HG02610 (cell line): Measurements from ENCODE around the gene TPCN1.

ENCODE experiments used
- ATAC-seq: cut with Tn5 transposase; IDR thresholded peaks from one replicate; pipeline ENCODE4 v1.9.1; 2021; ENCODE audit warnings: mild to moderate bottlenecking, moderate library complexity; ENCODE audit not compliant: unreplicated experiment

TPCN1 gene

DNA sequence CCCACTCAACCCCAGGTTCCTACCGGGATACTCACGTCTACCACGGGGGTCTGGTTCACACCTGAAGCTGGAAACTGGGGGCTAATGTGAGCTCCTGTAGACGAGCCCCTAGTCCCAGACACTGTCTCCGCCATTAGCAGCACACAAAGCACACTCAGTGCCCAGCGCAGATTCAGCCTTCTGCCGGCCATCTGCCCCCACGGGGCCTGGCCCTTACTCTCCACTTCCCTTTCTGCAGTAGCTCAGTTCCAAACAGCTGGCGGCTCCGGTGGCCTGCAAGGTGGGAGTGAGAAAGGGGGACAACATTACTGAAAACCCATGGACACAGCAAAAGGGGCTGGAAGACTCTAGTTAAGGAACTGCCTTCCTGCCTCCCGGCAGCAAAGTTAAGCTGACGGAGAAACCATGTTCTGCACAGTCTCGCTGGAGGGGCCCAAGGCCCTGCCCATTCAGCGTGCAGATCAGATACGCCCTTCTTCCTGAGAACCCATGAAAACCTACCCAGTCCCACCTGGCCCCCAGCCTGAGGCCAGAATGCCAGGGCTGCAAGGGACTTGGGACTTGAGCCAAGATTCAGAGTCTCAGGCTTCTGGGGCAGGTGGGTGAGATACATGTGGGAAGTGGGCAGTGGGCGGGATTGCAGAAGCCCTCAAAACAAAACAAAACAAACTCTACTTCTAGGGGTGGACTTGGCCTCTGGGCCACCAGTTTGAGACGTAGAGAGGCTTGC lies 111.6 kb downstream of the TPCN1 start:
- ATAC-seq, result no peak

DNA sequence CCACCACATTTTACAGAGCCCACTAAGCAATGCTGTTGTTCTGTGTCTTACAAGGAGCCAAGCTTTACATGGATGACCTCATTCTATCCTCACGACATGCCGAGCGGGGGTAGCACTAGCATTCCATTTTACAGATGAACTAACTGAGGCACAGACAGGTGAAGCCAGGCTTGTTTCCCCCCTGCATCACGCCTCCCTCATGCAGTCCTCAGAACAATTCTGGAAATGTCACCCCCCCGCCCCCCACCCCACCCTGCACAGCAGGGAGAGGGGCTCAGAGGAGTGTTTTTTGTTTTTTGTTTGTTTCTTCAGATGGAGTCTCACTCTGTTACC lies 112.1 kb downstream of the TPCN1 start:
- ATAC-seq, result no peak

DNA sequence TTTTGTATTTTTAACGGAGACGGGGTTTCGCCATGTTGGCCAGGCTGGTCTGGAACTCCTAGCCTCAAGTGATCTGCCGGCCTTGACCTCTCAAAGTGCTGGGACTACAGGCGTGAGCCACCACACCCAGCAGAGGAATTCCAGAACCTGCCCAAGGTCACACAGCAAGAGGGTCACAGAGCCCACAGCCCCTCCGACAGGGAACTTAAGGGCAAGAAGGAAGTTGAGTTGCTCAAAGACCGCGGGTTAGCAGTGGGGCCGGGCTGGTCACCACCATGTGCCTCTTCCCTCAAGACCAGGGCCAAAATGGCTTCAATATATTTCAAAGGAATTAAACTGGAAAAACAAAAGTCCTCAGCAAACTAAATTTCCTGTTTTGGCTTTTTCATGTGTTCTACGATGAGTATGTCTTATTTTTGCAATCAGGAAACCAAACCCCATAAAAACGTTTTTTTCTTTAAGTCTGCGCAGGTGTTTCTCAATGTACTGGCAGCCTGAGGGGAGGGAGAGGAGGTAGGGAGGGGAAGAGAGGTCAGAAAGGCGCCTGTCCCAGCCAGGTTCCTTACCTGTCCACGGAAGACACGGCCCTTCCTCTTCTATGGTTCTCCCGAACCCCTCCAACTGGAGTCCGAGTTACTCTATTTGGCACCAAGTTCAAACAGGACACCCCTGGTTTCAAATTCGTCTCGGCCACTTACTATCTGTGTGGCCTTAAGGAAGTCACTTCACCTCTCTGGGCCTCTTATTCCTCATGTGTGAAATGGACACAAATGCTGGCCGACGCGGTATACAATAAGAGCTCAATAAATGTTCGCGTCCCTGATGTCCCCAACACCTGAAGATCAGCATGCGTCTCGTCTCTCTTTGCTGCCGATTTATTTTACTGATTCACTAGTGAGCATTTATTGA lies 112.9 kb downstream of the TPCN1 start:
- ATAC-seq, result no peak

- ATAC-seq, result peak; percentile 96
Observed at GRCh38 chr12:113334786-113335539, 113.7 kb downstream of the TPCN1 start, which contains the start of gene SLC8B1. Gene SLC8B1 (minus strand): TSS chr12:113335109. CDS start chr12:113332878, 2,231 bp downstream.

GRCh38 chr12:113339540-113339939 lies 118.3 kb downstream of the TPCN1 start:
- no peak for ATAC-seq

DNA sequence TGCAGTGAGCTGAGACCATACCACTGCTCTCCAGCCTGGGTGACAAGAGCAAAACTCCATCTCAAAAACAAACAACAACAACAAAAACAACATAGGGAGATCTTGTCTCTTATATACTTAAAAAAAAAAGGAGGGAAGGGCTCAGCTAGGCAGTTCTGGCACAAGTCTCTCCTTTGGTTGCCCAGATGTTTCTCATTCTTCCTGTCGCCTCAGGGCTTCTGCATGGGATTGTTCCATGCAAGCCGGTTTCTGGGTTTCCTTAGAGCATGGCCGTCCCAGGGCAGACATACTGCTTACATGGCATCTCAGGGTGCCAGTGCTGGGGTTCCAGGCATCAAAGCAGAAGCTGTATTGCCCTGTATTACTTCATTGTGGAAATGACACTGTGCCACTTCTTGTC lies 118.8 kb downstream of the TPCN1 start:
- ATAC-seq, result no peak

DNA sequence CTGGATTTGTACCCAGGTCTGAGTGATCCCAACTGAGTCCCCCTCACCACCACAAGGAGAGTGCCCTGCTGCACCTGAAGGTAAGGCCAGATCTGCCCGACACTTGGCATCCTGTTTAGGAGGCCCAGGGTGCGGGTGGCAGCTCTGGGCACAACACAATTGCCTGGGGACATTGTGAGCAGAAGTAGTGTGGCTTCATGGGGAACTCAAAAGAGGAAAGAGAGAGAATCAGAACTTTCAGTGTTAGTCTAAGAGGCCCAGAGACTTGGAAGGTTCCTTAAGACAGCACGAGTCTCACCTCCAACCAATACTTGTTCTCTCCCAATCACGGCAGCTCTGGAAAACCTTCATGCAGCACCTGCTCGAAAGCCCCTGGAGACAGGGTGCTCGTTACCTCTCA lies 120.3 kb downstream of the TPCN1 start:
- ATAC-seq, result no peak

GRCh38 chr12:113345318-113345717 lies 124.1 kb downstream of the TPCN1 start:
- ATAC-seq, result no peak

DNA sequence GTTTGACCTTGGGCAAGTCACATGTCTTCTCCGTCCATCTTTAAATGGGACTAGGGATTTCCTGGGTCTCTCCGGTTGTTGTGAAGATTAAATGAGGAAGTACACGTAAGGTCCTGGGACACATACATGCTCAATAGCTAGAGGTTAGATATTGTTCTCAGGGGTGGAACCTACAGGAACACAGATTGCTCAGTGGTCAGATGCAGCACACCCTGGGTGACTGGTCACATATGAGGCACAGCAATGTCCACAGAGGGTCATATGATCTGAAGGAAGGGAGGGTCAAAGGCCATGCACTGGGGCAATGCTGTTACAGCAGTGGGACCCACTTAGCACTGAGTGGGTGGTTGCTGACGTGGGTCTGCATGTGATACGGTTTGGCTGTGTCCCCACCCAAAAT lies 125.1 kb downstream of the TPCN1 start:
- ATAC-seq, result no peak

DNA sequence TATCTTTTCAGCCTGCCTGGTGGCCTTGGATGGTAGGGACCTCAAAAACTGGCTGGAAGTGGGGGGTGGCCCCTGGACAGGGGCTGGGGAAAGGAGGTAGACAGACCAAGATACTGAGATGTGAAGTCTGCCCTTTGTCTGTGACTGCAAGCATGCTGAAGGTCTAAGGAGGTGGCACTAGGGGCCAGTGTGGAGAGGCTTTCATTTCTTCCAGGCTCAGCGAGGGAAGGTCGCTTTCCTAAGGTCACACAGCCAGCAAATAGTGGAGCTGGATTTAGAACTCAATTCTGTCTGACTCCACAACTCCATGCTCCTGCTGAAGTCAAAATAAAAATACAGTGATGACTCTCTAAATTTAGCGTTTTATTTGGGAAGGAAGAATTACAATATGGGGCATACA lies 125.8 kb downstream of the TPCN1 start:
- no peak for ATAC-seq

DNA sequence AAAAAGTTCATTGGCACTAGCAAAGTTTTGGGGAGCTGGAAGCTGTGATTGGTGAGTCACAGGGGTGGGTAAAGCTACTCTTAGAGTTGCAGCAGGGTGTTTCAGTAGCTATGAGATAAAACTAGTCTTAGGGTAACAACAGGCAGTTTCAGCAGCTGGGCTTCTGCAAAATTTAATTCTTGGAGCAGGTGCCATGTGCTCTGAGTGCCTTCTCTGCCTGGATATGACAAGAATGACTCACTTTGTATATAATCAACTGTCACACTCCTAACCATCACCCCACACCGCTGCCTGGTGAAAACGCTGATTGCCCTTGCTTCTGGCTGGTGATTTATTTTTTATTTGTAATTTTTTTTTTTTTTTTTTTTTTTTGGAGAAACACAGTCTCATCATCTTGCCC lies 126.6 kb downstream of the TPCN1 start:
- no peak for ATAC-seq
